ENCODE results near the gene TIMP3. TPM values are rescaled to one million over a fixed set of nuclear protein-coding genes. Genes with fewer than 3 reads are reported as not detected.
A peak's percentile ranks its signal among the peaks of the same experiment; 100 is the strongest.

Gene TIMP3
- total RNA-seq, 1 experiment from 2014 or later, result 0.87 TPM

- no CpG with 5 or more reads among the region's 6 CpGs for WGBS (ENCODE audit: extremely low coverage, insufficient read length, low lambda C conversion rate)
- Histone ChIP-seq H3K4ac (ENCODE audit: low read depth, low read length) (no peak overlapping the region), H3K4me2 (ENCODE audit: insufficient read depth, insufficient read length, low read length) (no peak overlapping the region), H2BK20ac (ENCODE audit: low read depth, low read length, poor library complexity, severe bottlenecking) (no peak overlapping the region), H3K9ac (ENCODE audit: extremely low read depth, insufficient read length, low read length) (no peak overlapping the region), H2AK5ac (ENCODE audit: insufficient read length, low read length) (no peak overlapping the region), H4K8ac (replicated peaks; ENCODE audit: insufficient read length, low read depth, low read length) (no peak overlapping the region), H2AFZ (ENCODE audit: low read length) (no peak overlapping the region), H3K23ac (ENCODE audit: insufficient read length, low read depth, low read length) (no peak overlapping the region), H3K14ac (ENCODE audit: insufficient read depth, low read length) (no peak overlapping the region), H3K27me3 (ENCODE audit: insufficient read depth, low read length) (no peaks in the 10 kb centered on the region), H2BK5ac (ENCODE audit: insufficient read length, low read length) (no peak overlapping the region), H3K79me1 (ENCODE audit: insufficient read depth, low read depth, low read length, poor library complexity, severe bottlenecking) (no peaks in the 10 kb centered on the region), H3K18ac (ENCODE audit: insufficient read length, low read depth, low read length) (no peak overlapping the region), H3K4me1 (ENCODE audit: insufficient read depth, low read length) (no peaks in the 10 kb centered on the region), H3K27ac (ENCODE audit: insufficient read length, low read depth, low read length) (no peak overlapping the region), H4K20me1 (ENCODE audit: control insufficient read depth, insufficient read depth, insufficient read length) (no peaks in the 10 kb centered on the region), H2BK12ac (ENCODE audit: insufficient read length, low read depth, low read length) (no peak overlapping the region), H2BK15ac (ENCODE audit: low read depth, low read length) (no peak overlapping the region), H2BK120ac (ENCODE audit: low read depth, low read length, poor library complexity, severe bottlenecking) (no peak overlapping the region), H3K23me2 (ENCODE audit: insufficient read length, low read depth, low read length, poor library complexity, severe bottlenecking) (no peaks in the 10 kb centered on the region), H4K91ac (ENCODE audit: insufficient read length, low read depth, low read length) (no peak overlapping the region), H3K56ac (ENCODE audit: insufficient read length, low read depth, low read length) (no peak overlapping the region), H3K79me2 (ENCODE audit: insufficient read depth, low read length) (no peaks in the 10 kb centered on the region), H3T11ph (ENCODE audit: low read length) (no peak overlapping the region), H4K5ac (ENCODE audit: insufficient read length, low read depth, low read length) (no peak overlapping the region), H3K9me3 (ENCODE audit: control insufficient read depth, low read depth, low read length) (no peaks in the 10 kb centered on the region)
- Mint-ChIP-seq H3K27me3 (ENCODE audit: low read depth) (peaks cover 4% of the 10 kb centered on the region), H3K4me1 (peaks cover 20 to 49% of the 10 kb centered on the region in 2 experiments), H3K27ac (peak overlapping the region in 1 of 3 experiments; percentile 64; a peak in 2 of 7 replicates), H3K4me3 (peak overlapping the region in 1 of 2 experiments; percentile 39; a peak in 1 of 5 replicates), H3K9me3 (no peaks in the 10 kb centered on the region), H3K36me3 (ENCODE audit: insufficient read depth in 1 of 3, low read depth in 3 of 3) (peaks cover 0 to 12% (median 0%) of the 10 kb centered on the region in 3 experiments; a peak in 2 of 7 replicates)
- DNase-seq, result peak; percentile 52
- TF ChIP-seq, protein P1, sequence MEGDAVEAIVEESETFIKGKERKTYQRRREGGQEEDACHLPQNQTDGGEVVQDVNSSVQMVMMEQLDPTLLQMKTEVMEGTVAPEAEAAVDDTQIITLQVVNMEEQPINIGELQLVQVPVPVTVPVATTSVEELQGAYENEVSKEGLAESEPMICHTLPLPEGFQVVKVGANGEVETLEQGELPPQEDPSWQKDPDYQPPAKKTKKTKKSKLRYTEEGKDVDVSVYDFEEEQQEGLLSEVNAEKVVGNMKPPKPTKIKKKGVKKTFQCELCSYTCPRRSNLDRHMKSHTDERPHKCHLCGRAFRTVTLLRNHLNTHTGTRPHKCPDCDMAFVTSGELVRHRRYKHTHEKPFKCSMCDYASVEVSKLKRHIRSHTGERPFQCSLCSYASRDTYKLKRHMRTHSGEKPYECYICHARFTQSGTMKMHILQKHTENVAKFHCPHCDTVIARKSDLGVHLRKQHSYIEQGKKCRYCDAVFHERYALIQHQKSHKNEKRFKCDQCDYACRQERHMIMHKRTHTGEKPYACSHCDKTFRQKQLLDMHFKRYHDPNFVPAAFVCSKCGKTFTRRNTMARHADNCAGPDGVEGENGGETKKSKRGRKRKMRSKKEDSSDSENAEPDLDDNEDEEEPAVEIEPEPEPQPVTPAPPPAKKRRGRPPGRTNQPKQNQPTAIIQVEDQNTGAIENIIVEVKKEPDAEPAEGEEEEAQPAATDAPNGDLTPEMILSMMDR (conservative IDR thresholded peaks at IDR 0.05), result no peak
Observed at GRCh38 chr22:32810555-32811133, 9.1 kb downstream of the TIMP3 start.
